Thoracic aorta (tissue), 2 donors: ENCODE results near the gene TRIM2. TPM values are rescaled to one million over a fixed set of nuclear protein-coding genes. Genes with fewer than 3 reads are reported as not detected.

Source experiments
- ATAC-seq: fragments of 150-250 bp; one replicate; pipeline ENCODE4 v1.8.0; 2017; ENCODE audit warnings: low read depth; ENCODE audit not compliant: insufficient number of reproducible peaks, low FRiP score
- DNase-seq: peaks from one replicate; pipeline ENCODE4 v3.0.0-alpha.2; 2020; ENCODE audit warnings: low spot score
- H3K27ac ChIP-seq, 2 donors: fragments of 200-600 bp; sonication (generic); 1 replicate in 1 of 2; 2 replicates in 1 of 2; pipeline ENCODE4 v1.5.1; 2016; ENCODE audit warnings: mild to moderate bottlenecking in 2 of 2, moderate library complexity in 2 of 2
- H3K27me3 ChIP-seq: fragments of 200-600 bp; sonication (generic); replicated peaks from 2 replicates; pipeline ENCODE4 v1.6.0; 2016; ENCODE audit warnings: mild to moderate bottlenecking; ENCODE audit not compliant: insufficient read depth
- H3K36me3 ChIP-seq: fragments of 200-600 bp; sonication (generic); one replicate; pipeline ENCODE4 v1.5.1; 2016
- H3K4me1 ChIP-seq, 2 donors: fragments of 200-600 bp; sonication (generic); 1 replicate in 1 of 2; 2 replicates in 1 of 2; pipeline versions ENCODE4 v1.5.1 to v1.6.0; 2016; ENCODE audit warnings: low read depth in 2 of 2, mild to moderate bottlenecking in 1 of 2; ENCODE audit not compliant: control insufficient read depth in 1 of 2
- H3K4me3 ChIP-seq: fragments of 200-600 bp; sonication (generic); 2 replicates; pipeline ENCODE4 v1.5.1; 2016; ENCODE audit warnings: mild to moderate bottlenecking
- H3K9me3 ChIP-seq: fragments of 200-600 bp; sonication (generic); 2 replicates; pipeline ENCODE4 v1.5.1; 2016
- CTCF ChIP-seq: fragments of 200-600 bp; sonication (generic); IDR thresholded peaks from one replicate; pipeline ENCODE4 v1.5.1; 2019; ENCODE audit warnings: antibody characterized with exemption
- total RNA-seq, 2 donors: library from RNA; depleted of rRNA; stranded (reverse); fragments of >200 nt; gene quantifications; one replicate each; pipeline versions ENCODE4 v1.1.0 to v1.2.3, GENCODE V29; 2016

TRIM2 gene
- total RNA-seq, 2 donors from 2014 or later, result 31.7 to 41.3 TPM

- no peaks in the 10 kb centered on the region for H3K4me1 ChIP-seq
- H3K27ac ChIP-seq, result no peak overlapping the region
- no peaks in the 10 kb centered on the region for H3K9me3 ChIP-seq
- no peak for ATAC-seq
- no peak for TF ChIP-seq CTCF
- H3K27me3 ChIP-seq, result no peaks in the 10 kb centered on the region
- no peak for DNase-seq
- no peaks in the 10 kb centered on the region for H3K36me3 ChIP-seq
- no peak overlapping the region for H3K4me3 ChIP-seq
These were observed 5.2 kb downstream of the TRIM2 start for GRCh38 chr4:153209410-153209809.

- no peak for DNase-seq
- no peak for ATAC-seq
- no peak for TF ChIP-seq CTCF
- Histone ChIP-seq H3K4me1 (no peaks in the 10 kb centered on the region), H3K27me3 (peaks cover 5% of the 10 kb centered on the region), H3K4me3 (no peak overlapping the region), H3K36me3 (no peaks in the 10 kb centered on the region), H3K27ac (no peak overlapping the region), H3K9me3 (no peaks in the 10 kb centered on the region)
These were observed 6.5 kb downstream of the TRIM2 start for GRCh38 chr4:153210727-153211126.

- Histone ChIP-seq H3K9me3 (no peaks in the 10 kb centered on the region), H3K4me3 (no peak overlapping the region), H3K36me3 (no peaks in the 10 kb centered on the region), H3K4me1 (no peaks in the 10 kb centered on the region), H3K27me3 (peaks cover 5% of the 10 kb centered on the region), H3K27ac (no peak overlapping the region)
- TF ChIP-seq CTCF, result no peak
- ATAC-seq (no peak), DNase-seq (no peak)
These were observed 7.9 kb downstream of the TRIM2 start for GRCh38 chr4:153211986-153212728.

- no peak overlapping the region for H3K27ac ChIP-seq
- DNase-seq, result no peak
- TF ChIP-seq CTCF, result no peak
- H3K36me3 ChIP-seq, result no peaks in the 10 kb centered on the region
- H3K9me3 ChIP-seq, result no peaks in the 10 kb centered on the region
- no peaks in the 10 kb centered on the region for H3K4me1 ChIP-seq
- H3K4me3 ChIP-seq, result no peak overlapping the region
- ATAC-seq, result no peak
- peaks cover 5% of the 10 kb centered on the region for H3K27me3 ChIP-seq
These were observed 8.5 kb downstream of the TRIM2 start for GRCh38 chr4:153212736-153213135.

- Histone ChIP-seq H3K27ac (no peak overlapping the region), H3K27me3 (peaks cover 5% of the 10 kb centered on the region), H3K4me1 (no peaks in the 10 kb centered on the region), H3K9me3 (no peaks in the 10 kb centered on the region), H3K36me3 (no peaks in the 10 kb centered on the region), H3K4me3 (no peak overlapping the region)
- DNase-seq (no peak), ATAC-seq (no peak)
- TF ChIP-seq CTCF, result no peak
These were observed 11.7 kb downstream of the TRIM2 start for GRCh38 chr4:153215921-153216320.
